ENCODE measurements around the gene NEK10. TPM values are rescaled to one million over a fixed set of nuclear protein-coding genes. Genes with fewer than 3 reads are reported as not detected.

NEK10 gene
- total and polyA plus RNA-seq, 2 donors (not counting 1 experiment from before 2014, with no cell fraction given) = 0.49 to 0.55 TPM

DNA sequence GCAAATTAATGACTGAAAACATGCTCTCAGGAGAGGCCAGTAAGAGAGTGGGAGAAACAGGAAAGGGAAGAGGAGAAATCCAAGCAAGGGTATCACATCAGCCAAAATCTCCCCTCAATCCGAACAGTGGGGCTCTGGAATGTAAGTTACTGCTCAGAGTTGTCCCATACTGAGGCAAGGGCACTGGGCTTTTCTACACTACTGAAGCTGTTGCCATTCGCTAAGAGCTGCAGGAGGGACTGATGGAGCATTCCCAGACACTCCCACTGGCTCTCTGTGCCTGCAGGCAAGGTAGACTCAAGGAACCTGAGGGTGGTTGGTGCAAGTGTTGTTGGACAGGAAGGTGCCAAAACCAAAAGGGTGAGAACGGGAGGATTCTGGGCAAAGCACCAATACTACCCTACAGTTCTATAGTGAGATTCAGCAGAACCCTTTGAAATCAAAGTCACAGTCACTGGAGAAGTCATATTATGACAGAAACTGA lies 46.1 kb downstream of the NEK10 start:
- DNase-seq (no peak), ATAC-seq (ENCODE audit: low read depth) (no peak)
- Mint-ChIP-seq H3K9me3 (ENCODE audit: insufficient read depth) (no peaks in the 10 kb centered on the region), H3K4me3 (no peak overlapping the region), H3K27me3 (no peaks in the 10 kb centered on the region), H3K27ac (no peak overlapping the region), H3K4me1 (no peaks in the 10 kb centered on the region)
- POLR2A ChIA-PET = no interaction called here
- no peaks in the 10 kb centered on the region for H3K36me3 ChIP-seq (replicated peaks in 1 of 2; ENCODE audit: control extremely low read depth in 1 of 2, control insufficient read depth in 1 of 2, extremely low read depth in 1 of 2, insufficient read depth in 2 of 2, low read length in 1 of 2)
- no peaks in the 10 kb centered on the region for H3K4me1 ChIP-seq (ENCODE audit: control insufficient read depth in 2 of 2, insufficient read depth in 2 of 2, low read length in 2 of 2)
- H4K20me1 ChIP-seq (ENCODE audit: control insufficient read depth, insufficient read depth, low read length, poor library complexity, severe bottlenecking) = no peaks in the 10 kb centered on the region
- H2AFZ ChIP-seq (ENCODE audit: insufficient read depth, low read depth, low read length, poor library complexity, severe bottlenecking) = no peak overlapping the region
- WGBS (ENCODE audit: insufficient coverage) = 88% methylated on average over 1 of the region's 3 CpGs
- H3K27me3 ChIP-seq (replicated peaks in 1 of 4; ENCODE audit: control extremely low read depth in 1 of 4, control insufficient read depth in 3 of 4, insufficient read depth in 4 of 4, low read length in 3 of 4) = no peaks in the 10 kb centered on the region
- intact Hi-C loops (cut with micrococcal nuclease) = no loop called here
- no peak overlapping the region for H3K4me2 ChIP-seq (replicated peaks; ENCODE audit: low read depth, low read length, poor library complexity, severe bottlenecking)
- CTCF ChIA-PET = interaction anchor here (0.7 kb wide), 1 partner anchor 371 kb away, joined by 3 read pairs; no protein-coding TSS in a partner anchor
- no peak overlapping the region for H3K4me3 ChIP-seq (ENCODE audit: control extremely low read depth in 1 of 5, extremely low read depth in 1 of 5, insufficient read depth in 1 of 5, low read depth in 2 of 5, low read length in 4 of 5)
- H3K9ac ChIP-seq (ENCODE audit: low read length) = no peak overlapping the region
- no peaks in the 10 kb centered on the region for H3K79me2 ChIP-seq (ENCODE audit: control insufficient read depth, insufficient read depth, low read length)
- TF ChIP-seq, protein P1, sequence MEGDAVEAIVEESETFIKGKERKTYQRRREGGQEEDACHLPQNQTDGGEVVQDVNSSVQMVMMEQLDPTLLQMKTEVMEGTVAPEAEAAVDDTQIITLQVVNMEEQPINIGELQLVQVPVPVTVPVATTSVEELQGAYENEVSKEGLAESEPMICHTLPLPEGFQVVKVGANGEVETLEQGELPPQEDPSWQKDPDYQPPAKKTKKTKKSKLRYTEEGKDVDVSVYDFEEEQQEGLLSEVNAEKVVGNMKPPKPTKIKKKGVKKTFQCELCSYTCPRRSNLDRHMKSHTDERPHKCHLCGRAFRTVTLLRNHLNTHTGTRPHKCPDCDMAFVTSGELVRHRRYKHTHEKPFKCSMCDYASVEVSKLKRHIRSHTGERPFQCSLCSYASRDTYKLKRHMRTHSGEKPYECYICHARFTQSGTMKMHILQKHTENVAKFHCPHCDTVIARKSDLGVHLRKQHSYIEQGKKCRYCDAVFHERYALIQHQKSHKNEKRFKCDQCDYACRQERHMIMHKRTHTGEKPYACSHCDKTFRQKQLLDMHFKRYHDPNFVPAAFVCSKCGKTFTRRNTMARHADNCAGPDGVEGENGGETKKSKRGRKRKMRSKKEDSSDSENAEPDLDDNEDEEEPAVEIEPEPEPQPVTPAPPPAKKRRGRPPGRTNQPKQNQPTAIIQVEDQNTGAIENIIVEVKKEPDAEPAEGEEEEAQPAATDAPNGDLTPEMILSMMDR (IDR thresholded peaks at IDR 0.05) = no peak
- no peak for TF ChIP-seq EZH2 (IDR thresholded peaks at IDR 0.05; ENCODE audit: borderline replicate concordance, insufficient read depth, low read depth, low read length, poor library complexity, severe bottlenecking)
- no peaks in the 10 kb centered on the region for H3K9me3 ChIP-seq (ENCODE audit: control extremely low read depth in 1 of 3, control insufficient read depth in 2 of 3, insufficient read depth in 1 of 3, low read length in 2 of 3)
- H3K27ac ChIP-seq (ENCODE audit: low read length in 2 of 2) = no peak overlapping the region

DNA sequence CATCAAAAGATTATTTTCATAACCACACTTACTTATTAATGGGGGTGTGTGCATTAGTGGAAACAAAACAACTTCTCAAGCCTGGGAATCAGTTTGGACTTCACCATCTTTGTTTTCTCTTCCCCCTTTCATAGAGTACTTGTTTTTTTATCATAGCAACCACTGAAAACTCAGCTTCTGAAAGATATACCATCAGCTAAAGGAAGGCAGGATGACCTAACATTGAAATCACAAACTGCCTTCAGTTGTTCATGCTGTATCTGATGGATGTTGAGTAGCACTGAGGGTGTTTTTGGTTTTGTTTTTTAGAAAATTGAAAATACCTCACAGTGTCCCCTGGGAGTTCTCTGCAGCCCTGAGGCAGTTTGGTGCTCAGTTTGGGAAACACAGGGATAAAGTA lies 46.5 kb downstream of the NEK10 start:
- no peak overlapping the region for H3K27ac ChIP-seq (ENCODE audit: low read length in 2 of 2)
- no peak overlapping the region for H3K9ac ChIP-seq (ENCODE audit: low read length)
- ChIA-PET CTCF (interaction anchor here (0.7 kb wide), 1 partner anchor 371 kb away, joined by 3 read pairs; no protein-coding TSS in a partner anchor), POLR2A (no interaction called here)
- DNase-seq (no peak), ATAC-seq (ENCODE audit: low read depth) (no peak)
- no peaks in the 10 kb centered on the region for H4K20me1 ChIP-seq (ENCODE audit: control insufficient read depth, insufficient read depth, low read length, poor library complexity, severe bottlenecking)
- H2AFZ ChIP-seq (ENCODE audit: insufficient read depth, low read depth, low read length, poor library complexity, severe bottlenecking) = no peak overlapping the region
- H3K4me3 Mint-ChIP-seq = no peak overlapping the region
- H3K36me3 ChIP-seq (replicated peaks in 1 of 2; ENCODE audit: control extremely low read depth in 1 of 2, control insufficient read depth in 1 of 2, extremely low read depth in 1 of 2, insufficient read depth in 2 of 2, low read length in 1 of 2) = no peaks in the 10 kb centered on the region
- no peaks in the 10 kb centered on the region for H3K79me2 ChIP-seq (ENCODE audit: control insufficient read depth, insufficient read depth, low read length)
- no peak overlapping the region for H3K4me3 ChIP-seq (ENCODE audit: control extremely low read depth in 1 of 5, extremely low read depth in 1 of 5, insufficient read depth in 1 of 5, low read depth in 2 of 5, low read length in 4 of 5)
- no peaks in the 10 kb centered on the region for H3K27me3 Mint-ChIP-seq
- no peaks in the 10 kb centered on the region for H3K27me3 ChIP-seq (replicated peaks in 1 of 4; ENCODE audit: control extremely low read depth in 1 of 4, control insufficient read depth in 3 of 4, insufficient read depth in 4 of 4, low read length in 3 of 4)
- H3K4me2 ChIP-seq (replicated peaks; ENCODE audit: low read depth, low read length, poor library complexity, severe bottlenecking) = no peak overlapping the region
- TF ChIP-seq, protein P1 (IDR thresholded peaks at IDR 0.05) = no peak
- no peak for TF ChIP-seq EZH2 (IDR thresholded peaks at IDR 0.05; ENCODE audit: borderline replicate concordance, insufficient read depth, low read depth, low read length, poor library complexity, severe bottlenecking)
- no peaks in the 10 kb centered on the region for H3K9me3 ChIP-seq (ENCODE audit: control extremely low read depth in 1 of 3, control insufficient read depth in 2 of 3, insufficient read depth in 1 of 3, low read length in 2 of 3)
- H3K9me3 Mint-ChIP-seq (ENCODE audit: insufficient read depth) = no peaks in the 10 kb centered on the region
- no peaks in the 10 kb centered on the region for H3K4me1 ChIP-seq (ENCODE audit: control insufficient read depth in 2 of 2, insufficient read depth in 2 of 2, low read length in 2 of 2)
- intact Hi-C loops (cut with micrococcal nuclease) = no loop called here
- H3K4me1 Mint-ChIP-seq = no peaks in the 10 kb centered on the region
- H3K27ac Mint-ChIP-seq = no peak overlapping the region

All from B cell (primary cell).